Measurements from ENCODE around the gene SESTD1.
"Not testable (repeated sequence)": the region's sequence is repeated elsewhere in the genome, so short reads cannot be mapped to it uniquely, and the experiment has no call there.

The SESTD1 gene

DNA sequence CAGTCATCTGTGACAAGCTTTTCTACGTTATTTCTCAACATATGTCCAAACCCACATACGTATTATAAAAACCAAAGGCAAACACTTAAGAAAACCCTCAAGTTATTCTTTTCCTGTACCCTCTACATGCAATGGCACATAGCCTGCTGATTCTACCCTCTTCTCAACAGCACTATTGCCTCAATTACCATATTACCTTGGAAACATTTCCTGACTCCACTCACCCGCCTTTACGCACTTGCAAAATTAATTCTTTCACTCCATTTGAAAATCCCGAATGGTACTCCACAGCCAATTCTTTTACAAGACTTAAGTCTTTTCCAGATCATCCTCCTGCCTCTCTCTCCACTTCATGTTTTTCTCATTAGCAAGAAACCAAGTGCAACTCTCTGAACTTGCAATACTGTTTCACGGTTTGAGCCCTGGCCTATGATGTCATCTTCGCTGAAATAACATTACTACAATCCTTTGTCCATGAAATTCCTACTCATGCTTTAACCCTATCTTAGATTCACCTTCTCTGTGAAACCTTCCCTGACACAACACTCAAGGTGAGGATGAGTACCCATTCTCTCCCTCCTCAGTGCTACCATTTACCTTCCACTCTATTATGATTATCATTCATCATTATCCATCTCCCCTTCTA, 29.0 kb downstream of the SESTD1 start:
- no peak for DNase-seq

DNA sequence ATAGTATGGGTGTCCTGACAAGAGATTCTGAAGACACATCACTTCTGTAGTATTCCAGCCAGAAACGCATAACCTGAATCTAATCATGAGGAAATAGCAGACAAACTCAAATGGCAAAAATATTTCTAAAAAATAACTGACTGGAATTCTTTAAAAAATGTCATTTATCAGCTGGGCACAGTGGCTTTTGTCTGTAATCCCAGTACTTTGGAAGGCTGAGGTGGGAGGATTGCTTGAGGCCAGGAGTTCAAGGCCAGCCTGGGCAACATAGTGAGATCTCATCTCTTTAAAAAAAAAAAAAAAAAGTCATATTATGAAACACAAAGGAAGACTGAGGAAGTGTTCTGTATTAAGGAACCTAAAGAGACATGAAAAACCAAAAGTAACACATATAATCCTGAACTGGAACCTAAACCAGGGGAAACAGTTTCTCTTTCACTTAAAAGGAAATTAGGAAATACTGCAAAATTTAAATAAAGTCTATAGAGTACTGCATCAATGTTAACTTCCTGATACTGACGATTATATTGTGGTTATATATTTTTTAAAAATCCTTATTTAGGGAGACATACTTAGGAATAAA, 29.9 kb downstream of the SESTD1 start:
- DNase-seq, result no peak

DNA sequence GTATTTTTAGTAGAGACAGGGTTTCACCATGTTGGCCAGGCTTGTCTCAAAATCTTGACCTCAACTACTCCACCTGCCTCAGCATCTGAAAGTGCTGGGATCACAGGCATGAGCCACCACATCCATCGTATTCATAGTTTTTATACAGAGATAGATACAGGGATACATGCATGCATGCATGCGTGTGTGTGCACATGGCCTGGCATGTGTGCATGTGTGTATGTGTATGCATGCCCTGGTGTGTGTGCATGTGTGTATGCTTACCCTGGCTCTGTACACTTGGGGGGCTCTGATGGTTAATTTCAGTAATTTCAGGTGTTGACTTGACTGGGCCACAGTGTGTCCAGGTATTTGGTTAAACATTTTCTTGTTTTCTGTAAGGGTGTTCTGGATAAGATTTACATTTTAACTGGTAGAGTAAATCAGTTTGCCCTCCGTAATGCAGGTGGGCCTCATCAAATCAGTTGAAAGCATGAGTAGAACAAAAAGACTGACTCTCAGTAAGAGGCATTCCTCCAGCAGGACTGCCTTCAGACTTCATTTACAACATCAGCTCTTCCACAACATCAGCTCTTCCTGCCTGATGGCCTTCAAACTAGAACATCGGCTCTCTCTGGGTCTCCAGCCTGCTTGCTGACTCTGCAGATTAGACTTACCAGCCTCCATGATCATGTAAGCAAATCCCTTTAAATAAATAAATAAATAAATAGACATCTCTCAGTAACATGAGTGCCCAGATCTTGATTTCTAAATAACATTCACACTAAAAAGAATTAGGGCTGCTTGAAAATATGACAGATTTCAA, 30.8 kb downstream of the SESTD1 start:
- DNase-seq, result no peak

DNA sequence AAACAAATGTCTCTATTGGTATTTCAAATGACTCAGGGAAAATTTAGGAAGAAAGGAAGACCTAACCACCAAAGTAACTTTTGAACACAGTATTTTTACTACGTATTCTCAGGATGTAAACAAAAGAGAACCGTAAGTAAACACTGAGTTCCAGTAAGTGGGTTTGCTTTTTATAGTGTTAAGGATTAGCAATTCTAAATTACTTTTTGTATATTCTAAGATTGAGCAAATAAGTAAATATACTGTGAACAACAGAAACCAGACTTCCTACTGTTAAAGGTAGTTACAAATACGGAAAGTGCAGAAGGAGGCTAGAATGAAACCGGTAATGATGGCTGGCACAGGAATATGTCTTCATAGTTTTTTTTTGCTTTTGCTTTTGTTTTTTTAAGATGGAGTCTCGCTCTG, 31.5 kb downstream of the SESTD1 start:
- no peak for DNase-seq

DNA sequence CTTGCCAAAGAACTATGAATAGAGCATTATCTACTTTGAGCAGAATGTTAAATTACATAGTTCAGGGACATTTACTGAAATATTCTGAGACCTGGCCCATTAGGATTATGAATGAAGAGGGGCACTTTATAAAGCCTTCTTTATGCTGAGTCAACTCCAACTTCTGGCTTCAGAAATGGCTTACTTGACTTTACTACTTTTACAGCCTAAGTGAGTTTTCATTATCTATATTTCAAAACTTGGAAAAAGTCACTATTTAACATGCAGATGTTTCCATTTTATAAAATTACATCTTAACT, 37.7 kb downstream of the SESTD1 start:
- no peak for DNase-seq

DNA sequence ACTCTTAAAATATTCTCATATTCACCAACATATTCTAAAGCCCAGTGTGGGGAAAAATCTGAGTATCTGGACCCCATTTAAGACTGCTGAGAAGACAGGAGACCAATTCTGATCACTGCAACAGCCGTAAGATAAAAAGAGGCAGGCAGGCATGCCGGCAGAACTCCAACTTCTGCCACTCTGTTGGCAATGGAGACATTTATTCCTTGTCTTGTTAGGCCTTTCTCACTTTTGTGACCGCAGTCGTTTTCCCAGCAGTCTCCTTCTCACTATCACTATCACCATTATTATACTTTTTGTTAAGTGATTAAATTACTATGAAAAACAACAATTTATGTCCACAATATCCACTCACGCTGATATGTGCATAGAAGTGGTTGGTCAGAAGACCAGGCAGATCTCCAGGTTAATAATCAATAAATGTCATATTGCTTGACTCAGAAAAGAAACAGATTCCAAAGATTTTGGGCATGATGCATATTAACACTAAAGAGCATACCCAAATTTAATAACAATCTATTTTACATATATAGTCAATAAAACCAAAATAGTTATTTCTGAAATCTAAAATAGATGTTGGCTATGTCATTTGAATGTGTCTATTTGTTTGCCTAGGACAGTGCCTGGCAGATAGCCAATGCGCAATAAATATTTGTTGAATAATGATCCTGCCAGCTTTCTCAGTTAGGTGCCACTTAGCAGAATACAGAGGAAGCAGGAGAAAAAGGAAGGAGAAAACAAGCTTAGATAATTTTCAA, 38.2 kb downstream of the SESTD1 start:
- no peak for DNase-seq

DNA sequence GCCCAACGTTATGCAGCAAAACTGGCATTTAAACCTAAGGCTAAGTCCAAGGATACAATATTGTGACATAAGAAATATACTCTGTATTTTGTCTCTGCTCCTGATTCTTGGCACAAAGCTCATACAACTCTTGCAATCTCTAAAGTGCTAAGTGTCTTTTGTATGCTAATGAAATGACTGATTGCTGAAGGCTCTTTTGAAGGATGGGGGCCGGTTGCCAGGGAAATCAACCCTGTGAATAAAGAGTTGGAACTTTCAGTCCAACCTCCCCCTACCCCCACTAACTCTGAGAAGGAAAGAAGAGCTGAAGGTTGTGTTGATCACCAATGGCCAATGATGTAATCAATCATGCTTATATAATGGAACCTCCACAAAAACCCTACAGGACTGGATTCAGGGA, 40.3 kb downstream of the SESTD1 start:
- DNase-seq, result no peak

DNA sequence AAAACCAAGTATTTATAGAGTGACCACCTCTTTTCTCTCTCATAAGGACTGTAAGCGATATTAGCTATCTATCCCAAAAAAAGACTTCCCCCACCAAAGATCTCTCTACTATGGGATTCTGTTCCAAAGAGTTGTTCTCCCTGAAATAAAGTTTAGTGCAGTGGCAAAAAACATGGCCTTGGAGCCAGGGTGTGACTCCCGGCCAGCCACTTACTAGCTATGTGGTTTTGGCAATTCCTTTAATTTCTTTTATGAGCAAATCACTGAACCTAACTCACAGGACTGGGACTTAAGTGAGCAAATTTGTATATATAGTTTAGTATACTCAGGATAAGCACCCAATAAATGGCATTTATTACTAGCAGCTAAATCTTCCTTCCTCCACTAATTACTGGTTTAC, 42.6 kb downstream of the SESTD1 start:
- DNase-seq, result no peak

DNA sequence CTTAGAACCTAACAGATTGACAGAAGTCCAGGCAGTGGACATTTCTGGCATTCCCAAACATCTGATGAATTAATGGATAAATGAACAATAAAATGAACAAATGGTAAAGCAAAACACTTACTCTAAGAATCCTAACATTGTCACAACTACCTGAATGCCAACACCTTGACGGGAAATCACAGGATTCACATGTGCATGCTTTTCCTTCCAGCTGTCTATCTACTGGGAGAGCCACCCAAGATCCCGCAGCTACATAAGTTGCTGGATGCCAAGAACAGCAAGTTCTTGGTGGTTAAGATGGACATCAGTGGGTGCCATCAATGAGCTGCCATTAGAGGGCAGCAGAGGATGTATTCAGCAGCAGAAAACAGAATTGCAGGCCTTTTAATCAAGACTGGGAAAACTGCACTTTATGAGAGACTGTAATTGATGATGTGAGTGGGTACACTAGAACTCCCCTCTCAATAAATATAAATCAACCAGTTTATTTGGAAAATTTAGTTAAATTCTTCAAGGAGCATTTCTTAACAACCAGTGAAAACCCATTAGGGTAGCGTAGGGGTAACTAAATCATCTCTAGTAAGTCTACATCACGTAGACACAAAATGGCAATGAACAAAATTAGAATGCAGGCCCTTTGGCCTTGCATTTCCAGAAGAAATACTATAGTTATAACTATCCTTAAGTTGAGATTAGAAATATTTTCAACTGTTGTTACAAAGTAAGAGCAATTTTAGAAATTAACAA, 45.6 kb downstream of the SESTD1 start:
- DNase-seq, result no peak

DNA sequence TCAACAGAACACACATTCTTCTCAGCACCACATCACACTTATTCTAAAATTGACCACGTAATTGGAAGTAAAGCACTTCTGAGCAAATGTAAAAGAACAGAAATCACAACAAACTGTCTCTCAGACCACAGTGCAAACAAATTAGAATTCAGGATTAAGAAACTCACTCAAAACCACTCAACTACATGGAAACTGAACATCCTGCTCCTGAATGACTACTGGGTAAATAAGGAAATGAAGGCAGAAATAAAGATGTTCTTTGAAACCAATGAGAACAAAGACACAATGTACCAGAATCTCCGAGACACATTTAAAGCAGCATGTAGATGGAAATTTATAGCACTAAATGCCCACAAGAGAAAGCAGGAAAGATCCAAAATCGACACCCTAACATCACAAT, 50.0 kb downstream of the SESTD1 start:
- DNase-seq, result not testable (repeated sequence)

DNA sequence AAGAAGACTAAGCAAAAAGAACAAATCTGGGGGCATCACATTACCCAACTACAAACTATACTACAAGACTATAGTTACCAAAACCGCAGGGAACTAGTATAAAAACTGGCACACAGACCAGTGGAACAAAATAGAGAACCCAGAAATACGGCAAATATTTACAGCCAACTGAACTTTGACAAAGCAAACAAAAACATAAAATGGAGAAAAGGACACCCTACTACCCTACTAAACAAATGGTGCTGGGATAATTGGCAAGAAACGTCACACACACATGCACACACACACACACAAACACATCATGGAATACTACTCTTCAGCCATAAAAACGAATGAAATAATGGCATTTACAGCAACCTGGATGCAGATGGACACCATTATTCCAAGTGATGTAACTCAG, 53.3 kb downstream of the SESTD1 start:
- no peak for DNase-seq

DNA sequence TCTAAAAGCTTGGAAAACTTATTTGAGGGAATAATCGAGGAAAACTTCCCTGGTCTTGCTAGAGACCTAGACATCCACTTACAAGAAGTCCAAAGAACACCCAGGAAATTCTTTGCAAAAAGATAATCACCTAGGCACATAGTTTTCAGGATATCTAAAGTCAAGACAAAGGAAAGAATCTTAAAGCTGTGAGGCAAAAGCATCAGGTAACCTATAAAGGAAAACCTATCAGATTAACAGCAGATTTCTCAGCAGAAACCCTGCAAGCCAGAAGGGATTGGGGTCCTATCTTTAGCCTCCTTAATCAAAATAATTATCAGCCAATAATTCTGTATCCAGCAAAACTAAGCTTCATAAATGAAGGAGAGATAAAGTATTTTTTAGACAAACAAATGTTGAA, 56.4 kb downstream of the SESTD1 start:
- DNase-seq, result not testable (repeated sequence)

DNA sequence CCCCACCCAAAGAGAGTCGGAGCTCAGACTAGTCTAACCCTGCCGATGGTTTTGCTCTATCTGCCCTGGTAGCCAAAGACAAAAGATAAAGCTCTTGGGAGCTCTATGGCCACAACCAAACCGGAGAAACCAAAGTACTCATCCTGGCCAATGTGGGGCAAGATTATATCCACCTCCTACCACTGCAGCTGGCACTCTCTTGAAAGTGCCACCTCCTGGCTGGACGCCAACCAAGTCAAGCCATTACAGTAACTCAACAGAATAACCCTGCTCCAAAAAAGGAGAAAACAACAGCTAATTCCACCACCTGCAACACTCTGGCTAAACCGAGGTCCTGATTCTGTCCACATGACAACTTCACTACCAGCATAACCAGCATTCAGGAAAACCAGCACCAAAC, 57.6 kb downstream of the SESTD1 start:
- no peak for DNase-seq

DNA sequence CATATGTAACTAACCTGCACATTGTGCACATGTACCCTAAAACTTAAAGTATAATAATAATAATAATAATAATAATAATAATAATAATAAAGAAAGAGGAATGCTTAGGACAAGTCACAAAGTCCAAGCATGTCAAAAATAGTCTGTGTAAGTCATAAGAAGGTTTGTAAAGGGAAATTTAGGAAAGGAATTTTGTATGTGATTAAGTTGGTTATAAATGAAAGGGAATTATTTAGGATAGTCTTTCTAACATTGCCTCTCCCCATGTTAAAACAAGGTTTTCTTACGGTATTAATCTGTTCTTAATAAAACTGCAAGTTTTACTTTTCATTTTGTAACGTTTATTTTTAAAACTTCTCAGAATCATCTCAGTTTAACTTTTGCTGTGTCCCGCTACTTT, 62.8 kb downstream of the SESTD1 start:
- DNase-seq, result no peak

DNA sequence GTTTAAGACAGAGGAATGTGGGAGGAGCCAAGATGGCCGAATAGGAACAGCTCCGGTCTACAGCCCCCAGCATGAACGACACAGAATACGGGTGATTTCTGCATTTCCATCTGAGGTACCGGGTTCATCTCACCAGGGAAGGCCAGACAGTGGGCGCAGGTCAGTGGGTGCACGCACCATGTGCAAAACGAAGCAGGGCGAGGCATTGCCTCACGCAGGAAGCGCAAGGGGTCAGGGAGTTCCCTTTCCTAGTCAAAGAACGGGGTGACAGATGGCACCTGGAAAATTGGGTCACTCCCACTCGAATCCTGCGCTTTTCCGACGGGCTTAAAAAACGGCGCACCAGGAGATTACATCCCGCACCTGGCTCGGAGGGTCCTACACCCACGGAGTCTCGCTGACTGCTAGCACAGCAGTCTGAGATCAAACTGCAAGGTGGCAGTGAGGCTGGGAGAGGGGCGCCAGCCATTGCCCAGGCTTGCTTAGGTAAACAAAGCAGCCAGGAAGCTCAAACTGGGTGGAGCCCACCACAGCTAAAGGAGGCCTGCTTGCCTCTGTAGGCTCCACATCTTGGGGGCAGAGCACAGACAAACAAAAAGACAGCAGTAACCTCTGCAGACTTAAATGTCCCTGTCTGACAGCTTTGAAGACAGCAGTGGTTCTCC, 68.6 kb downstream of the SESTD1 start:
- DNase-seq, result not testable (repeated sequence)

DNA sequence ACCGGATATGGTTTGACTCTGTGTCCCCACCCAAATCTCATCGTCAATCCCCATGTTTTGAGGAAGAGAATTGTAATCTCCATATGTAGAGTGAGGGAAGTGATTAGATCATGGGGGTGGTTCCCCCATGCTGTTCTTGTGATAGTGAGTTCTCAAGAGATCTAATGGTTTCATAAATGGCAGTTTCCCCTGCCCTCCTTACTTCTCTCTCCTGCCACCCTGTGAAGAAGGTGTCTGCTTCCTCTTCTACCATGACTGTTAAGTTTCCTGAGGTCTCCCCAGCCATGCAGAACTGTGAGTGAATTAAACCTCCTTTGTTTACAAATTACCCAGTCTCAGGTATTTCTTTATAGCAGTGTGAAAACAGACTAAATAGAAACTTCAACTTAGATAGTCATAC, 69.5 kb downstream of the SESTD1 start:
- DNase-seq, result no peak

DNA sequence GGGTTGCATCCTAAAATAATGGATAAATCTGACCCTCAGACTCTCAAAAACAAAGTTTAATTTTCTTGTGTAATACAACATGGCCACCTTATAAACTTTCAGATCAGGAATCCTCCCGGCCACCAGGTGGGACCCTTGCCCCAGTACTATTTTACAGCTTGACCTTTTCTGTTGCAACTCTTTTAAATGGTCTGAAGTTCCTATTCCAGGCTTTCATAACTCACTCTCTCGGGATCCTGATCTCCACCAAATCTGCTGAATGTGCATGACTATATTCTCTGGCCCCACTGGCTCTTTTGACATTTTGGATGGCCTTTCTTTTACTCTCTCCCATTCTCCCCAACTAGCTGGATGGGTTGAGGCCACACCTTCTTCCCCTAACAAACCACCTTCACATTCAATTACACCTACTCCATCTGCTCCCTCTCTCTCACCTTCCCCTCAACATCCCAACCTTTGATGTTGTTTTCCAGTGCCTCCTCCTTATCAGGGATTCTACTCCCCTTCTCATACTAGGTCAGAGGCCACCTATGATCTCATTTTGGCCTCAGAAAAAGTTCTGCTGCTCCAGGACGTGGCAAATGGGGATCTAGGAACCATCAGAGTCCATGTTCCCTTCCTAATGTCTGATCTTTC, 70.8 kb downstream of the SESTD1 start:
- no peak for DNase-seq

DNA sequence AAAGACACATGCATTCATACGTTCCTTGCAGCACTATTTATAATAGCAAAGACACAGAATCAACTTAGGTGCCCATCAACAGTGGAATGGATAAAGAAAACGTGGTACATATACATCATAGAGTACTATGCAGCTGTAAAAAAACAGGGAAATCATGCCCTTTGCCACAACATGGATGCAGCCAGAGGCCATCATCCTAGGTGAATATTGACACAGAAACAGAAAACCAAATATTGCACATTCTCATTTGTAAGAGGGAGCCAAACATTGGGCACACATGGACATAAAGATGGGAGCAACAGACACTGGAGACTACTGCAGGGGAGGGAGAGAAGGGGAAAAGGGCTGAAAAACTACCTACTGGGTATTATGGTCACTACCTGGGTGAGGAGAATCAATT, 73.5 kb downstream of the SESTD1 start:
- no peak for DNase-seq

DNA sequence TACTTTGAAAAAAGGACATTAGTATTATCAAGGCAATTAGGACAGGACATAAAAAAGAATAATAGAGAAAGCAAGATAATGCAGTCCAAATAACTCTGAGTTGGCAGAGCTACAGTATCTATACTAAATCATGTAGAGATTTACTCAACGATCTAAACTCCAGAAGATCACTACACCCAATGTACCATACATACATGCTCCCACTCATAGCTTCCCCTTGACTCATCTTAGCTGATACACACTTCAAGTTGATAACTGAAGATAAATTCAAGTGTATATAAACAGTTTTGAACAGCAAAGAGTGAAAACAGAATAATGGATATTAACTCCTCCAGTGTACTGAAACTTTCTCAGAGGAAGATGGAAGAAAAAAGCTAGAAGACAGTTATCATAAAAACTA, 78.5 kb downstream of the SESTD1 start:
- no peak for DNase-seq

DNA sequence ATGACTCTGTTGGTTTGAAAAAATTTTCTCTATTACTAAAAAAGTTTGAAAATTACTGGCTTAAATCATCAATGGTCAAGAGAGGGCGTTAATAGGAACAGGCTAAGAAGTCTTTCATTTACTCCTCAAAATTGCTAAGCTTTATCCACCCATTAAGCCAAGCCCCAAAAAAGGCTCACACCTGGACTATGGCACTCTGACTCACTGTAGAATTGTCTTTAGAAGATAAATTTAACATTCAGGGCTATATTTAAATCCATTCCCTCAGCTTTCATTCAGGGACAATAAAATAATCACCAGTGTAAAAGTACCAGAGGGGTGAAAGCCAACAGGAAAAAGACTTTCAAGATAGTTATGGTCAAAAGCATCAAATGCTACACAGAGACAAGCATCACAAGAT, 80.0 kb downstream of the SESTD1 start:
- DNase-seq, result no peak

DNA sequence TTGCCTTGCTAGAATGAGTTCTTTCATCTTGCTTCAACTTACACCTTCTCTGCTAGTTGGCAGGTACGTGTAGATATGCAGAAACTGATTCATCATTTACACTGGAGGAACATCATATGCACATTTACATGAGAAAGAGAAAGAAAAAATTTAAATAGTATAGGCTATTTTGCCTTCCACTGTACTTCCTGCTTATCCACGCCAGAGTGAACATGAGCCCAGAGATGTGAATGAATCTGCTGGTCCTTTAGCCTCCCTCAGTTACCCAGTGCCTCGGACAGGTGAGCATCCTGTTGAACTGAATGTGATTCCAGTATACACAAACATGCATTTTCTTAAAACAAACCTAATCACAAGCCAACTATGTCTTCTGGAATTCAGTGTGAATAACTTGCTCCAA, 83.6 kb downstream of the SESTD1 start:
- DNase-seq, result no peak

DNA sequence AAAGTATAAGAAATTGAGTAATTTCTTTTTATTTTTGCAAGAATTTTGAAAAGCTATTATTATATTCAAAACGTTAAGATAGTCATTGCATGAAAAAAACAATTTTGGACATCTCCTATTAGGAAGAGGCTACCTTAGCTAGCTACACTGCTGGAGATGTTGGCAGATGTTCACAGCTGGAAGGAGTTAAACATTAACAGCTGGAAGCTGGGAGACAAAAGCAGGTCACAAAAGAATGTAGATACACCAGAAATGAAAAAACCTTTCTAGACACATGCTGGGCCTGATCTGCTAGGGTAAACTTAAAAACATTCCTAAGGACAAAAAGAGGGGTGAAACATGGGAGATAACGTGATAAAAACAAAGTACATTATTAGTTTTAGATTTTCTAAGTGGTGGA, 84.4 kb downstream of the SESTD1 start:
- no peak for DNase-seq
